ENCODE measurements around the gene BCKDHA. TPM values are rescaled to one million over a fixed set of nuclear protein-coding genes. Genes with fewer than 3 reads are reported as not detected.

Gene BCKDHA
- 6.8 and 10.3 TPM in 2 replicates for total RNA-seq
- long read RNA-seq, transcript BCKDHA-201 (9 exons, 2,103 nt), result major isoform, 11 of 11 reads
- long read RNA-seq, partial matches to known transcripts, result 0 of 11 reads
- long read RNA-seq, other reads (novel, unspliced or antisense), result 0 of 11 reads

DNA sequence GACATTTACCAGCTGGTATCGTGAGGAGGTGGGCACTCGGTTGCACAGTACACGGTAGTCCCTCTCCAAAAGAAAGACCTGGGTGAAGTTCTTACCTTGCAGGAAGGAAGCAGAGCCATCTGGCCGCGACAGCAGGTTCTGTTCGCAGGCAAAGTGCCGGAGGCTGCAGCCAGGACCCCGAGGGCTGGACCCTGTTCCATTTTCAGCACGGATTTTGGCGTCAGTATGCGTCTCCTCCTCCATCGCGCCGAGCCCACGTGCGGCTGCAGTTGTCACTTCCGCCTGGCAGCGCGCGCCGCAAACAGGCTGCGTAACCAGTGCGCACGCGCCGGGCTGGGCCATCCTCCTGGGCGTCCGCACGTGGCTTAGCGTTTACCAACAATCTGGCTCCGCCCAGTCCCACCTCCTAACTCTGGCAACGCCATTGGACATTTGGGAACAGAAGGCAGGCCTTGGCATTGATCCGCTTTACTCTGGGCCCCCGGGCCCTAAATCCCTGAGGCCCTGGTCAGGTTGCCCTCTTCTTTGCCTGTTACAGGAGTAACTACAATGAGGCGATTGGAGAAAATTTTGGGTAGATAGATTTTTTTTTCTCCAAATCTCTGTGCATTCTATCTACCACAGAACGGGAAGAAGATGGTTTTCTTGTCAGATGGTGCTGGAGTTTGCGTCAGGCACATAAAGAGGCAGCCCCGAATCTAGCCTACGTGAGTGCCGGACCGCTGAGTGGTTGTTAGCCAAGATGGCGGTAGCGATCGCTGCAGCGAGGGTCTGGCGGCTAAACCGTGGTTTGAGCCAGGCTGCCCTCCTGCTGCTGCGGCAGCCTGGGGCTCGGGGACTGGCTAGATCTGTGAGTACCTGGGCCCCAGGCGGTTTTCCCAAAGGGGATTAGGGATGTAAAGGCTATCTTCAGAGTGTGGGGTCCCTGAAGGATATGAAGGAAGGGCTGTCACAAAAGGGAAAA lies at the start of gene BCKDHA, which contains the start of gene EXOSC5:
BCKDHA (plus strand) TSS at position 733 of the 964 bp plus-strand sequence; CDS start at position 743, 10 bp downstream.
EXOSC5 (minus strand) TSS at position 274 of the 964 bp plus-strand sequence; CDS start at position 243, 31 bp downstream.
- peak within 1 kb of the TSS; percentile 97 for H3K4me3 Mint-ChIP-seq

GRCh38 chr19:41350735-41351338 lies 46.8 kb upstream of the BCKDHA start:
- H3K36me3 Mint-ChIP-seq (ENCODE audit: low read depth), result no peaks in the 10 kb centered on the region
- H3K9me3 Mint-ChIP-seq, result no peaks in the 10 kb centered on the region
- TF ChIP-seq CTCF (conservative IDR thresholded peaks at IDR 0.05), result no peak
- H3K4me3 Mint-ChIP-seq, result peak overlapping the region; percentile 61
- peaks cover 57% of the 10 kb centered on the region for H3K27me3 Mint-ChIP-seq (ENCODE audit: low read depth)
- no peak for DNase-seq (ENCODE audit: low read depth, low spot score)
- peaks cover 30% of the 10 kb centered on the region for H3K4me1 Mint-ChIP-seq
- no peak overlapping the region for H3K27ac Mint-ChIP-seq (ENCODE audit: unreplicated experiment)

More for the DNA sequence above, at the start of gene BCKDHA, which contains the start of gene EXOSC5:
- H3K9me3 Mint-ChIP-seq, result no peaks in the 10 kb centered on the region
- peak; percentile 96 for DNase-seq (ENCODE audit: low read depth, low spot score)
- H3K36me3 Mint-ChIP-seq (ENCODE audit: low read depth), result no peaks in the 10 kb centered on the region
- H3K27me3 Mint-ChIP-seq (ENCODE audit: low read depth), result no peaks in the 10 kb centered on the region
- H3K4me1 Mint-ChIP-seq, result peaks cover 38% of the 10 kb centered on the region
- TF ChIP-seq CTCF (conservative IDR thresholded peaks at IDR 0.05), result no peak
- peak within 1 kb of the TSS; percentile 100 for H3K27ac Mint-ChIP-seq (ENCODE audit: unreplicated experiment)

DNA sequence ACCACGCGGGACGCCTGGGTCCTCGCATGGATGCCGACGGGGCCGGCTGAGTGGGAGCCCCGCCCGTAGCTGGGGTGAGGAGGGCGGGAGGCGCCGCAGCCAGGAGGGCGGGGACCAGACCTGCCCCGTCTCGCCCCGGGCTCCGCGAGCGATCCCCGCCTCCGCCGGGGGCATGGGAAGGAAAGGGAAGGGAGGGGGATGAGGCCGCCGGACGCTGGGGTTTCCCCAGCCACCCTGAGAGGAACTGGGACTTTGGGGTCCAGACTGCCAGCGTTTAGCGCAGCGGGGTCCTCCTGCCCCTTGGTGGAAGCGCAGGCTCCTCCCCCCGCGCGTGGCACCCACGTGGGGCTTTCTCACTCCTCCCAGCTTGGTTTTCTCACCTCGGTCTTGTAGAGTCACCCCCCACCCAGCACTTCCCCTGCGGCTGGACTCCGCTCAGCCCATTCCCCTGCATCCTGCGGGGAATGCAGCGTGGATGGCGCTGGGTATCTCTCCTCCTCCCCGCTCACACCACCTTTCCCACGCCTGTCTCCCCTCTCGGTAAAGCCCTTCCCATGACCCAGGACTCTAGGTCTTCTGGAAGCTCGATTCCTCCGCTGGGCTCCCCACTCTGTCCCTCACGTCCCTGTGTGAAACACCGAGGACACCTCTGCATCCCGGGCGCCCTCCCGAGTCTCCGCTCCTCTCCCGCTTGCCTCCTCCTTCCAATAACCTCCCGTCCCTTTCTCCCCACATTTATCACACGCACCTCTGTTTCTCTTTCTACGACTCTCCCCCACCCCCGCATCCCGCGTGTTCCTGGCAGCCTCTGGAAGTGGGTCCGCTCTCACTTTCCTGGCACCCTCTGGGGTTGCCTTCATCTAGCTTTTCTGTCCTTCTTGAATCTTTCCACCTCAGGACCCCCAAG lies 46.0 kb upstream of the BCKDHA start:
- Mint-ChIP-seq H3K27me3 (ENCODE audit: low read depth) (peaks cover 57% of the 10 kb centered on the region), H3K4me1 (peaks cover 30% of the 10 kb centered on the region)
- no peak for DNase-seq (ENCODE audit: low read depth, low spot score)

DNA sequence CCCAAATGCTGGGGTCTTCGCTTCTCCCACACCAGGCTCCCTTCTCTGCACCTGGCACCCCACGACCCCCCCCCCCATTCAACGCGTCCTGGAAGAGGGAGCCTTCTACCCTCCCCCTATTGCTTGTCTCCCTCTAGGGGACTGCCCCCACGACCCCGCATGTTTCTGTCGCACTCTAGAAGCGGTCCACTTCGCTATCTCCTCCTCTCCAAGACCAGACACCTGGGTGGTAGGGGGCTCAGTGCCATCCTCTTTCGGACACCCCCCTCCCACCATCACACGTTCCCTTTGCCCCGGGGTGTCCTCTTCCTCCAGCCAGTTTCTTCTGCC lies 45.4 kb upstream of the BCKDHA start:
- peaks cover 57% of the 10 kb centered on the region for H3K27me3 Mint-ChIP-seq (ENCODE audit: low read depth)
- TF ChIP-seq CTCF (conservative IDR thresholded peaks at IDR 0.05), result no peak
- H3K36me3 Mint-ChIP-seq (ENCODE audit: low read depth), result peaks cover 3% of the 10 kb centered on the region
- peak overlapping the region; percentile 83 for H3K4me3 Mint-ChIP-seq
- H3K4me1 Mint-ChIP-seq, result peaks cover 30% of the 10 kb centered on the region
- no peaks in the 10 kb centered on the region for H3K9me3 Mint-ChIP-seq
- H3K27ac Mint-ChIP-seq (ENCODE audit: unreplicated experiment), result no peak overlapping the region
- no peak for DNase-seq (ENCODE audit: low read depth, low spot score)

More for the DNA sequence above, 46.0 kb upstream of the BCKDHA start:
- peak overlapping the region; percentile 83 for H3K4me3 Mint-ChIP-seq
- no peak for TF ChIP-seq CTCF (conservative IDR thresholded peaks at IDR 0.05)
- H3K36me3 Mint-ChIP-seq (ENCODE audit: low read depth), result no peaks in the 10 kb centered on the region
- H3K27ac Mint-ChIP-seq (ENCODE audit: unreplicated experiment), result no peak overlapping the region
- H3K9me3 Mint-ChIP-seq, result no peaks in the 10 kb centered on the region
